Endodermal cell (in vitro differentiated cells): ENCODE results near the gene FIGLA. TPM values are rescaled to one million over a fixed set of nuclear protein-coding genes. Genes with fewer than 3 reads are reported as not detected.

Source experiments
- DNase-seq: peaks from one replicate; pipeline ENCODE4 v3.0.0-alpha.2; 2017
- H3K27ac ChIP-seq: 2 replicates; pipeline ENCODE4 v1.5.1; 2013; ENCODE audit warnings: mild to moderate bottlenecking, low read depth, low read length, moderate library complexity
- H3K27me3 ChIP-seq: 2 replicates; pipeline ENCODE4 v1.6.1; 2013; ENCODE audit warnings: mild to moderate bottlenecking, low read length, moderate library complexity; ENCODE audit not compliant: insufficient read depth, control insufficient read depth, poor library complexity, severe bottlenecking
- H3K36me3 ChIP-seq: 2 replicates; pipeline ENCODE4 v1.7.0; 2013; ENCODE audit warnings: mild to moderate bottlenecking, low read length, moderate library complexity; ENCODE audit not compliant: control insufficient read depth, insufficient read depth
- H3K4me1 ChIP-seq: one replicate; pipeline ENCODE4 v1.7.0; 2013; ENCODE audit warnings: low read length; ENCODE audit not compliant: control insufficient read depth, insufficient read depth
- H3K4me3 ChIP-seq: 2 replicates; pipeline ENCODE4 v1.5.1; 2013; ENCODE audit warnings: mild to moderate bottlenecking, low read length, moderate library complexity
- H3K9ac ChIP-seq: 2 replicates; pipeline ENCODE4 v1.6.1; 2013; ENCODE audit warnings: mild to moderate bottlenecking, low read length, moderate library complexity; ENCODE audit not compliant: poor library complexity, severe bottlenecking; ENCODE audit errors: extremely low read depth
- H3K9me3 ChIP-seq: 2 replicates; pipeline ENCODE4 v1.6.1; 2013; ENCODE audit warnings: mild to moderate bottlenecking, low read length, moderate library complexity; ENCODE audit not compliant: control insufficient read depth
- H3K27ac Mint-ChIP-seq: 2 replicates; pipeline ENCODE4 v1.8.0; 2020; ENCODE audit warnings: mixed read lengths
- H3K27me3 Mint-ChIP-seq: 2 replicates; pipeline ENCODE4 v1.8.0; 2021; ENCODE audit warnings: mild to moderate bottlenecking, mixed read lengths; ENCODE audit not compliant: insufficient read depth
- H3K36me3 Mint-ChIP-seq: 2 replicates; pipeline ENCODE4 v1.8.0; 2020; ENCODE audit warnings: low read depth, mixed read lengths
- H3K4me1 Mint-ChIP-seq: 2 replicates; pipeline ENCODE4 v1.8.0; 2020; ENCODE audit warnings: mixed read lengths
- H3K4me3 Mint-ChIP-seq: 2 replicates; pipeline ENCODE4 v1.8.0; 2020; ENCODE audit warnings: mild to moderate bottlenecking, moderate library complexity, mixed read lengths
- H3K9me3 Mint-ChIP-seq: 2 replicates; pipeline ENCODE4 v1.8.0; 2020; ENCODE audit warnings: mild to moderate bottlenecking, mixed read lengths
- CTCF ChIP-seq: fragments of 200-600 bp; sonication (generic); conservative IDR thresholded peaks from 2 replicates; pipeline ENCODE4 v1.5.0; 2021; ENCODE audit warnings: antibody characterized with exemption, mild to moderate bottlenecking
- WGBS, 2 experiments: methylation state at CpG; one replicate each; pipeline versions ENCODE4 v1.1.5 to v1.1.7; 2013; ENCODE audit warnings: missing lambda C conversion rate in 2 of 2, mixed read lengths in 1 of 2; ENCODE audit not compliant: insufficient coverage in 1 of 2, insufficient read length in 1 of 2; 5-methylcytosine and 5-hydroxymethylcytosine counted together
- total RNA-seq, 2 donors: library from RNA; stranded (reverse); fragmentation: NEBNext Ultra II Directional in 1 of 2; extraction: Animal tissue kit (Norgen Biotek cat#: 25700) in 1 of 2; gene quantifications; 2 replicates in 1 of 2; 3 replicates in 1 of 2; pipeline ENCODE4 v1.2.1, GENCODE V29; 2021

Gene FIGLA
- total RNA-seq, 2 donors from 2014 or later: not detected

DNA sequence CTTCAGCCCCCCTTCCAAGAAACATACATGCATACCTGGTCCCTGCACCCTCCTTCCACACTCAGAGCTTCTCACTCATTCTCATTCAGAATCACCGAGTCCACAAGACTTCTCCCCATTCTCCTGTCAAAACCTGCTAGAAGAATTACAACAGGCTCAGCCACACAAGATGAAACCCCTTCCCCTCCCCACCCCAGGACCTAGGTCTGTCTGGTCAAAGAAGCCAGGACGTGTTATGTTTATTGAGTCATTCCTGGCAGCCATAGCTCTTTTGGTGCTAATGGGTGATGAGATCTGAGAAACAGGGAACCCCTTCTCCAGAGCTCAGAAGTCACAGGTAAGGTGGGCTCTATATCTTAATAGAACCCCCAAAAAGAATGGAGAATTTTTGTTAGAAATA is 21.0 kb downstream of the FIGLA start:
- Mint-ChIP-seq H3K9me3 (no peaks in the 10 kb centered on the region), H3K27ac (peak overlapping the region; percentile 71), H3K36me3 (no peaks in the 10 kb centered on the region), H3K4me3 (no peak overlapping the region), H3K27me3 (peaks cover 25% of the 10 kb centered on the region), H3K4me1 (peaks cover 17% of the 10 kb centered on the region)
- H3K9me3 ChIP-seq: no peaks in the 10 kb centered on the region
- H3K9ac ChIP-seq: no peak overlapping the region
- no peak overlapping the region for H3K4me3 ChIP-seq
- peaks cover 27% of the 10 kb centered on the region for H3K27me3 ChIP-seq
- no peaks in the 10 kb centered on the region for H3K4me1 ChIP-seq
- DNase-seq: peak; percentile 54
- no peaks in the 10 kb centered on the region for H3K36me3 ChIP-seq
- no peak for TF ChIP-seq CTCF
- no peak overlapping the region for H3K27ac ChIP-seq
- WGBS, 2 experiments: 70 to 75% methylated on average over 1 to 2 of the region's 2 CpGs

GRCh38 chr2:70768590-70769085 is 21.8 kb downstream of the FIGLA start:
- H3K27ac Mint-ChIP-seq: peak overlapping the region; percentile 53

GRCh38 chr2:70767699-70768589 is 22.5 kb downstream of the FIGLA start, which contains the start of gene ADD2:
TSS of gene ADD2 (minus strand) at chr2:70768200. CDS start at chr2:70706408, 61,792 bp downstream.
- no peaks in the 10 kb centered on the region for H3K36me3 Mint-ChIP-seq
- peak; percentile 89 for DNase-seq
- Histone ChIP-seq H3K4me3 (peak within 1 kb of the TSS; percentile 81), H3K27me3 (peaks cover 27% of the 10 kb centered on the region), H3K36me3 (no peaks in the 10 kb centered on the region), H3K27ac (peak within 1 kb of the TSS; percentile 63), H3K9me3 (no peaks in the 10 kb centered on the region), H3K4me1 (no peaks in the 10 kb centered on the region), H3K9ac (peak within 1 kb of the TSS; percentile 30)
- TF ChIP-seq CTCF: peak; percentile 74
- peaks cover 16% of the 10 kb centered on the region for H3K27me3 Mint-ChIP-seq
- no peaks in the 10 kb centered on the region for H3K9me3 Mint-ChIP-seq
- peak within 1 kb of the TSS; percentile 87 for H3K27ac Mint-ChIP-seq
- WGBS, 2 experiments: 0% methylated on average over 3 to 55 of the region's 74 CpGs
- H3K4me3 Mint-ChIP-seq: peak within 1 kb of the TSS; percentile 74
- peaks cover 20% of the 10 kb centered on the region for H3K4me1 Mint-ChIP-seq

More at GRCh38 chr2:70768590-70769085, 21.8 kb downstream of the FIGLA start:
- Histone ChIP-seq H3K27ac (peak overlapping the region; percentile 63), H3K27me3 (peaks cover 27% of the 10 kb centered on the region), H3K4me3 (no peak overlapping the region), H3K9me3 (no peaks in the 10 kb centered on the region), H3K36me3 (no peaks in the 10 kb centered on the region), H3K4me1 (no peaks in the 10 kb centered on the region), H3K9ac (no peak overlapping the region)
- H3K4me1 Mint-ChIP-seq: peaks cover 20% of the 10 kb centered on the region
- no peak for TF ChIP-seq CTCF
- DNase-seq: peak; percentile 61
- H3K36me3 Mint-ChIP-seq: no peaks in the 10 kb centered on the region
- peaks cover 21% of the 10 kb centered on the region for H3K27me3 Mint-ChIP-seq
- H3K9me3 Mint-ChIP-seq: no peaks in the 10 kb centered on the region
- peak overlapping the region; percentile 74 for H3K4me3 Mint-ChIP-seq
- WGBS, 2 experiments: 52 to 60% methylated on average over 3 to 6 of the region's 7 CpGs
